ENCODE results near the gene BAIAP3. TPM values are rescaled to one million over a fixed set of nuclear protein-coding genes. Genes with fewer than 3 reads are reported as not detected.

BAIAP3 gene
- total RNA-seq, 1 experiment from 2014 or later = 6.8 TPM

- H2AFZ ChIP-seq (ENCODE audit: low read length) = no peak overlapping the region
- H3K79me2 ChIP-seq (ENCODE audit: insufficient read depth, low read length) = peaks cover 2% of the 10 kb centered on the region; the same call in 1 of the 2 replicates
- no peak for DNase-seq
- H2BK12ac ChIP-seq (ENCODE audit: insufficient read length, low read depth, low read length) = no peak overlapping the region
- H4K20me1 ChIP-seq (ENCODE audit: control insufficient read depth, insufficient read depth, insufficient read length) = no peaks in the 10 kb centered on the region
- H4K8ac ChIP-seq (replicated peaks; ENCODE audit: insufficient read length, low read depth, low read length) = no peak overlapping the region
- H3K23ac ChIP-seq (ENCODE audit: insufficient read length, low read depth, low read length) = no peak overlapping the region
- no peak overlapping the region for H2BK20ac ChIP-seq (ENCODE audit: low read depth, low read length, poor library complexity, severe bottlenecking)
- no peaks in the 10 kb centered on the region for H3K79me1 ChIP-seq (ENCODE audit: insufficient read depth, low read depth, low read length, poor library complexity, severe bottlenecking)
- no peak overlapping the region for H2BK5ac ChIP-seq (ENCODE audit: insufficient read length, low read length)
- TF ChIP-seq CTCF (conservative IDR thresholded peaks at IDR 0.05) = no peak
- H3K4ac ChIP-seq (ENCODE audit: low read depth, low read length) = no peak overlapping the region
- H3K36me3 Mint-ChIP-seq (ENCODE audit: insufficient read depth in 1 of 3, low read depth in 3 of 3) = peaks cover 3 to 18% (median 12%) of the 10 kb centered on the region in 3 experiments; a peak in 5 of 7 replicates
- no peaks in the 10 kb centered on the region; a peak in 1 of 5 replicates for H3K9me3 Mint-ChIP-seq
- H3K4me3 Mint-ChIP-seq = no peak overlapping the region; a peak in 2 of 5 replicates
- H3K27me3 Mint-ChIP-seq (ENCODE audit: low read depth) = no peaks in the 10 kb centered on the region; the same call in 1 of the 2 replicates
- H3T11ph ChIP-seq (ENCODE audit: low read length) = no peak overlapping the region
- H3K4me1 ChIP-seq (ENCODE audit: insufficient read depth, low read length) = no peaks in the 10 kb centered on the region
- H3K4me1 Mint-ChIP-seq = peaks cover 4 to 9% of the 10 kb centered on the region in 2 experiments
- H4K91ac ChIP-seq (ENCODE audit: insufficient read length, low read depth, low read length) = no peak overlapping the region
- H3K56ac ChIP-seq (ENCODE audit: insufficient read length, low read depth, low read length) = no peak overlapping the region
- H3K27ac Mint-ChIP-seq = no peak overlapping the region
- no peaks in the 10 kb centered on the region for H3K27me3 ChIP-seq (ENCODE audit: insufficient read depth, low read length)
- H2AK5ac ChIP-seq (ENCODE audit: insufficient read length, low read length) = no peak overlapping the region
- no peak overlapping the region for H2BK120ac ChIP-seq (ENCODE audit: low read depth, low read length, poor library complexity, severe bottlenecking)
- H4K5ac ChIP-seq (ENCODE audit: insufficient read length, low read depth, low read length) = no peak overlapping the region
- H3K18ac ChIP-seq (ENCODE audit: insufficient read length, low read depth, low read length) = no peak overlapping the region
- peaks cover 3% of the 10 kb centered on the region for H3K23me2 ChIP-seq (ENCODE audit: insufficient read length, low read depth, low read length, poor library complexity, severe bottlenecking)
- H3K27ac ChIP-seq (ENCODE audit: insufficient read length, low read depth, low read length) = no peak overlapping the region
- H3K9ac ChIP-seq (ENCODE audit: extremely low read depth, insufficient read length, low read length) = no peak overlapping the region
- H3K9me3 ChIP-seq (ENCODE audit: control insufficient read depth, low read depth, low read length) = no peaks in the 10 kb centered on the region
- no peak overlapping the region for H3K4me2 ChIP-seq (ENCODE audit: insufficient read depth, insufficient read length, low read length)
- no peak overlapping the region for H3K14ac ChIP-seq (ENCODE audit: insufficient read depth, low read length)
- no peak overlapping the region for H2BK15ac ChIP-seq (ENCODE audit: low read depth, low read length)
- no CpG with 5 or more reads among the region's 16 CpGs for WGBS (ENCODE audit: extremely low coverage, insufficient read length, low lambda C conversion rate)
Measured at GRCh38 chr16:1349351-1349750, 15.9 kb downstream of the BAIAP3 start.

Data from H9 (cell line).